Adrenal gland (tissue), 5 donors: ENCODE measurements around the gene CGREF1.

Experiments
- CTCF ChIP-seq, 6 experiments: fragments of 450-650 bp in 4 of 6; fragments of 200-600 bp in 2 of 6; sonication (generic) in 1 of 6; IDR thresholded peaks; 1 replicate in 5 of 6; 2 replicates in 1 of 6; pipeline versions ENCODE4 v1.5.1 to v1.8.0; 2016 to 2021; ENCODE audit warnings: antibody characterized with exemption in 6 of 6, mild to moderate bottlenecking in 2 of 6, moderate library complexity in 1 of 6
- POLR2A ChIP-seq, 2 donors: fragments of 450-650 bp; IDR thresholded peaks; one replicate each; pipeline ENCODE4 v1.6.1; 2017; ENCODE audit warnings: antibody characterized with exemption in 2 of 2, mild to moderate bottlenecking in 2 of 2, moderate library complexity in 1 of 2
- donor health status: DM: no; HTN: no; CAD: no.

- no peak for TF ChIP-seq CTCF (IDR thresholded peaks at IDR 0.05)
- no peak for TF ChIP-seq POLR2A (IDR thresholded peaks at IDR 0.05)
Measured at GRCh38 chr2:27126252-27126710, 7.4 kb upstream of the CGREF1 start.
